RPMI7951 (cell line): ENCODE results near the gene HESX1. TPM values are rescaled to one million over a fixed set of nuclear protein-coding genes. Genes with fewer than 3 reads are reported as not detected.

Experiments used
- total RNA-seq: library from RNA; depleted of rRNA; stranded (reverse); fragments of >200 nt; shearing (Covaris generic); gene quantifications from 2 replicates; pipeline ENCODE4 v1.2.3, GENCODE V29; 2014; rRNA removed

Gene HESX1
- total RNA-seq, 1 experiment from 2014 or later: 2.5 TPM

Other genes with a start within 250 kb of the HESX1 start
- gene SPATA12, start 139.3 kb downstream of the HESX1 start, total RNA-seq: 0.39 TPM in 1 of 2 replicates, not detected in the other
- 8.8 and 18.7 TPM in 2 replicates for gene IL17RD, start 34.6 kb downstream of the HESX1 start, total RNA-seq
- gene APPL1, start 27.8 kb upstream of the HESX1 start, total RNA-seq: 57.7 and 72.8 TPM in 2 replicates
- gene ASB14, start 92.7 kb upstream of the HESX1 start, total RNA-seq: not detected in 2 replicates